SK-N-SH (cell line): ENCODE measurements around the gene RFTN1. TPM values are rescaled to one million over a fixed set of nuclear protein-coding genes. Genes with fewer than 3 reads are reported as not detected.

Experiments used
- CTCF ChIA-PET: fragments of 300-600, 350-600 bp; formaldehyde crosslinking; extraction: SDS; loops from one replicate; lab custom pipeline; 2021; lab: Yijun Ruan, JAX
- POLR2A ChIA-PET: fragments of 350-600 bp; sonication (Branson Sonifier 250); formaldehyde crosslinking; extraction: SDS; loops from one replicate; lab custom pipeline; 2020; ENCODE audit warnings: antibody characterized with exemption, inconsistent platforms; lab: Yijun Ruan, JAX
- DNase-seq: peaks from one replicate; pipeline ENCODE4 v3.0.0; 2012
- H2AFZ ChIP-seq: fragments of 200-600 bp; sonication (generic); 2 replicates; pipeline ENCODE4 v1.8.1; 2016; ENCODE audit warnings: antibody characterized with exemption, mild to moderate bottlenecking, low read depth
- H3F3A ChIP-seq: fragments of 200-600 bp; sonication (generic); replicated peaks from 2 replicates; pipeline ENCODE3; 2016; ENCODE audit warnings: antibody characterized with exemption, mild to moderate bottlenecking; ENCODE audit not compliant: insufficient read depth
- H3K27ac ChIP-seq, 2 experiments: fragments of 200-500 bp in 1 of 2; fragments of 200-600 bp in 1 of 2; sonication (Bioruptor generic) in 1 of 2; sonication (generic), shearing (Covaris generic) in 1 of 2; 2 replicates each; pipeline versions ENCODE4 v1.5.1 to v1.6.1; 2014 to 2016; ENCODE audit warnings: low read depth in 2 of 2, inconsistent platforms in 1 of 2, low read length in 1 of 2, mild to moderate bottlenecking in 1 of 2, mixed read lengths in 1 of 2
- H3K27me3 ChIP-seq: fragments of 200-600 bp; sonication (generic), shearing (Covaris generic); 2 replicates; pipeline ENCODE4 v1.6.1; 2016; ENCODE audit warnings: mixed run types; ENCODE audit not compliant: insufficient read depth
- H3K36me3 ChIP-seq, 2 experiments: fragments of 200-500 bp in 1 of 2; fragments of 200-600 bp in 1 of 2; sonication (Bioruptor generic) in 1 of 2; sonication (generic) in 1 of 2; replicated peaks in 1 of 2; 2 replicates each; pipeline versions ENCODE3 to v1.5.1; 2014 to 2016; ENCODE audit warnings: low read length in 1 of 2, mild to moderate bottlenecking in 1 of 2; ENCODE audit not compliant: insufficient read depth in 2 of 2, control insufficient read depth in 1 of 2
- H3K4me1 ChIP-seq, 2 experiments: fragments of 200-500 bp in 1 of 2; fragments of 200-600 bp in 1 of 2; sonication (Bioruptor generic) in 1 of 2; sonication (generic), shearing (Covaris generic) in 1 of 2; 2 replicates each; pipeline versions ENCODE4 v1.5.1 to v1.6.1; 2014 to 2016; ENCODE audit warnings: low read depth in 1 of 2, low read length in 1 of 2, mixed run types in 1 of 2; ENCODE audit not compliant: insufficient read depth in 2 of 2, control insufficient read depth in 1 of 2
- H3K4me2 ChIP-seq: fragments of 200-600 bp; sonication (generic), shearing (Covaris generic); 2 replicates; pipeline ENCODE4 v1.6.1; 2017; ENCODE audit warnings: mixed run types
- H3K4me3 ChIP-seq, 2 experiments: fragments of 200-500 bp in 1 of 2; fragments of 200-600 bp in 1 of 2; sonication (Bioruptor generic) in 1 of 2; sonication (generic), shearing (Covaris generic) in 1 of 2; 2 replicates each; pipeline versions ENCODE4 v1.5.1 to v1.8.1; 2014 to 2016; ENCODE audit warnings: low read depth in 2 of 2, inconsistent platforms in 1 of 2, low read length in 1 of 2, mild to moderate bottlenecking in 1 of 2, mixed read lengths in 1 of 2, moderate library complexity in 1 of 2
- H3K79me2 ChIP-seq: fragments of 200-600 bp; sonication (generic); 2 replicates; pipeline ENCODE4 v1.8.1; 2017; ENCODE audit warnings: mild to moderate bottlenecking; ENCODE audit not compliant: insufficient read depth
- H3K9ac ChIP-seq: fragments of 200-600 bp; sonication (generic); 2 replicates; pipeline ENCODE4 v1.6.1; 2017; ENCODE audit warnings: mixed run types
- H3K9me2 ChIP-seq: fragments of 200-600 bp; sonication (generic); 2 replicates; pipeline ENCODE4 v1.6.1; 2017; ENCODE audit warnings: mixed run types
- H3K9me3 ChIP-seq: fragments of 200-600 bp; sonication (generic); 2 replicates; pipeline ENCODE4 v1.6.1; 2017; ENCODE audit warnings: mixed run types, mild to moderate bottlenecking, moderate library complexity
- H4K20me1 ChIP-seq: fragments of 200-600 bp; sonication (generic); 2 replicates; pipeline ENCODE4 v1.6.1; 2017; ENCODE audit warnings: mild to moderate bottlenecking, mixed run types; ENCODE audit not compliant: insufficient read depth
- ELF1 ChIP-seq: IDR thresholded peaks from 2 replicates; pipeline ENCODE4 v1.4.0; 2012
- FOXM1 ChIP-seq: IDR thresholded peaks from 2 replicates; pipeline ENCODE4 v1.4.0; 2012; ENCODE audit warnings: low read depth, mild to moderate bottlenecking
- GABPA ChIP-seq: IDR thresholded peaks from 2 replicates; pipeline ENCODE4 v1.4.0; 2012; ENCODE audit warnings: low read depth, mild to moderate bottlenecking
- GATA2 ChIP-seq: sonication (generic); formaldehyde crosslinking; IDR thresholded peaks from 2 replicates; pipeline ENCODE4 v1.5.0; 2020; ENCODE audit warnings: mild to moderate bottlenecking, missing genetic modification reagents
- IRF3 ChIP-seq: fragments of 150-350 bp; IDR thresholded peaks from 2 replicates; pipeline ENCODE4 v1.6.1; 2016; ENCODE audit warnings: mild to moderate bottlenecking, low read depth, low read length
- MEF2A ChIP-seq: IDR thresholded peaks from 2 replicates; pipeline ENCODE4 v1.4.0; 2012; ENCODE audit warnings: low read depth, borderline replicate concordance
- NFIC ChIP-seq: IDR thresholded peaks from 2 replicates; pipeline ENCODE4 v1.4.0; 2012; ENCODE audit warnings: borderline replicate concordance
- POLR2AphosphoS5 ChIP-seq: IDR thresholded peaks from 2 replicates; pipeline ENCODE4 v1.6.1; 2012; ENCODE audit warnings: low read depth, low read length
- REST ChIP-seq: IDR thresholded peaks from 2 replicates; pipeline ENCODE4 v1.6.1; 2012; ENCODE audit warnings: mild to moderate bottlenecking, low read depth, low read length, moderate library complexity
- RXRA ChIP-seq: IDR thresholded peaks from 2 replicates; pipeline ENCODE4 v1.4.0; 2012; ENCODE audit warnings: low read depth, mild to moderate bottlenecking, borderline replicate concordance
- SIN3A ChIP-seq: IDR thresholded peaks from 2 replicates; pipeline ENCODE4 v1.6.1; 2012; ENCODE audit warnings: low read depth, mild to moderate bottlenecking, low read length, moderate library complexity, borderline replicate concordance
- SMC3 ChIP-seq: IDR thresholded peaks from 2 replicates; pipeline ENCODE4 v1.6.1; 2012; ENCODE audit warnings: low read depth, low read length, improper control_type of control experiment
- TCF12 ChIP-seq: IDR thresholded peaks from 2 replicates; pipeline ENCODE4 v1.4.0; 2012
- WGBS: methylation state at CpG from one replicate; pipeline ENCODE4 v1.1.6; 2017; ENCODE audit warnings: low lambda C conversion rate; 5-methylcytosine and 5-hydroxymethylcytosine counted together
- polyA plus RNA-seq, 3 experiments: library from polyadenylated mRNA; depleted of rRNA; stranded (reverse); fragments of >200 nt; gene quantifications; 2 replicates each; pipeline ENCODE4 v1.2.3, GENCODE V29; 2012
- TF ChIP-seq, protein P1 (sequence below): fragments of 150-350 bp; IDR thresholded peaks from 2 replicates; pipeline ENCODE4 v1.6.1; 2017; ENCODE audit warnings: antibody characterized with exemption, low read length, low read depth, borderline replicate concordance

Gene RFTN1
- polyA plus RNA-seq, 1 of the 3 experiments (the other 2 are of a cell fraction) = 21.2 TPM

DNA sequence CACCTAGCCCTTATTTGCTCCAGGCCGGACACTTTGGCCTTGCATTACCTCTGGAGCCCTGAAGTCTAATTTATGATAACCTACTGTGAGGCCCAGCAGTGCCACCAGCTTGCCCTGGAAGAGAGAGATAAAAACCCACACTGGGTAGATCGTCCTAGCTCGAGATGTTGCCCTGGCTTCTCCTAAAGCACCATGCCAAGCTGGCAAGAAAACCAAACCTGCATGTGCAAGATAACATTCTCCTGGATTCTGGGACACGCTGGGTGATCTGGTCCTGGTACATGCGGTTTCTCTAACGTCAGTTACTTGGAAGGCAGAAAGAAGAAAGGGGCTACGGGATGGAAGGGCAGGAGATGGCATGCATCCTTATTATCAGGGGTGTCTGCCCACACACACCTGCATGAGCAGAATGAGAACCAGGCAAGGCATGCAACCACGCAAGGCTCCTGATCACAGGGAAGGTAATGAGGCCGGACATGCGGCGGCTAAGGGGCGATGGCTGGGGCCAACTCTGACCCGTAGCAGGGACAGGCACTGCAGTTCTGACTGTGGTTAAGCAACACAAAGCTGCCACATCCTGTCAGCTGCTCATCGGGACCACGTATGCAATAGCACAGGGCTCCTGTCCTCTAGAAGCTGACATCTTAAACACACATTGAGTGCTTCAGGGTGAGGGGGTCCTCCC, 175.5 kb downstream of the RFTN1 start:
- POLR2A ChIA-PET = no interaction called here
- H3K9ac ChIP-seq = no peak overlapping the region
- peaks cover 9 to 20% of the 10 kb centered on the region in 2 experiments; a peak in 2 of 4 replicates for H3K4me1 ChIP-seq
- no peak overlapping the region for H2AFZ ChIP-seq
- WGBS = 92% methylated on average over 15 of the region's 15 CpGs
- CTCF ChIA-PET = interaction anchor here (0.8 to 0.9 kb wide), 3 partner anchors 17 to 213 kb away, joined by 3 to 4 read pairs (median 3); no protein-coding TSS in a partner anchor
- no peaks in the 10 kb centered on the region for H3K9me3 ChIP-seq
- no peak overlapping the region for H3K4me3 ChIP-seq
- peaks cover 3 to 8% of the 10 kb centered on the region in 2 experiments for H3K36me3 ChIP-seq
- no peak for DNase-seq
- no peaks in the 10 kb centered on the region for H4K20me1 ChIP-seq
- peak overlapping the region in 1 of 2 experiments; percentile 47; a peak in 2 of 4 replicates for H3K27ac ChIP-seq
- no peaks in the 10 kb centered on the region for H3K27me3 ChIP-seq
- H3K79me2 ChIP-seq = no peaks in the 10 kb centered on the region
- H3K9me2 ChIP-seq = no peaks in the 10 kb centered on the region
- H3F3A ChIP-seq = peaks cover 6% of the 10 kb centered on the region
- TF ChIP-seq GATA2 (no peak), SIN3A (no peak), GABPA (no peak), NFIC (no peak), POLR2AphosphoS5 (no peak), MEF2A (no peak), ELF1 (no peak), SMC3 (no peak), REST (no peak), TCF12 (no peak), RXRA (no peak), FOXM1 (no peak), IRF3 (no peak)
- TF ChIP-seq, protein P1, sequence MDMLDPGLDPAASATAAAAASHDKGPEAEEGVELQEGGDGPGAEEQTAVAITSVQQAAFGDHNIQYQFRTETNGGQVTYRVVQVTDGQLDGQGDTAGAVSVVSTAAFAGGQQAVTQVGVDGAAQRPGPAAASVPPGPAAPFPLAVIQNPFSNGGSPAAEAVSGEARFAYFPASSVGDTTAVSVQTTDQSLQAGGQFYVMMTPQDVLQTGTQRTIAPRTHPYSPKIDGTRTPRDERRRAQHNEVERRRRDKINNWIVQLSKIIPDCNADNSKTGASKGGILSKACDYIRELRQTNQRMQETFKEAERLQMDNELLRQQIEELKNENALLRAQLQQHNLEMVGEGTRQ = no peak
- no peak overlapping the region for H3K4me2 ChIP-seq
